ENCODE results near the gene MTCL1.

Gene MTCL1

DNA sequence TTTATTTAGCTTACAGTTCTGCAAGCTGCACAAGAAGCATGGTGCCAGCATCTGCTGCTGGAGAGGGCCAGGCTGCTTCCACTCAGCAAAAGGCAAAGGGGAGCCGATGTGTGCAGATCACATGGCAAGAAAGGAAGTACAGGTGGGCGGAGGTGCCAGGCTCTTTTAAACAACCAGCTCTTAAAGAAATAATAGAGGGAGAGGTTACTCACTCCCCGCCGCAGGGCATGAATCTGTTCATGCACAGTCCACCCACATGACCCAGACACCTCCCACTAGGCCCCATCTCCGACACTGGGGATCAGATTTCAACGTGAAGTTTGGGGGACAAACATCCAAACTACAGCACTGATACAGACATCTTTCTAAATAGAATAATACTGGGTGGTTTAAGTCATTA, 105.8 kb downstream of the MTCL1 start:
- H3K9me3 ChIP-seq (ENCODE audit: control insufficient read depth in 2 of 2, low read length in 2 of 2), result no peaks in the 10 kb centered on the region
- H3K4me1 ChIP-seq (ENCODE audit: control insufficient read depth, insufficient read depth, low read length), result peaks cover 6% of the 10 kb centered on the region
- no peak overlapping the region for H3K9ac ChIP-seq (ENCODE audit: low read length in 2 of 2)
- H3K36me3 ChIP-seq (ENCODE audit: control insufficient read depth in 2 of 2, insufficient read depth in 2 of 2, low read length in 2 of 2), result peaks cover 43 to 46% of the 10 kb centered on the region in 2 donors
- no peaks in the 10 kb centered on the region for H3K27me3 ChIP-seq (ENCODE audit: control insufficient read depth in 1 of 2, insufficient read depth in 2 of 2, low read length in 2 of 2)
- no peak overlapping the region for H3K4me3 ChIP-seq (ENCODE audit: low read length in 2 of 2)
- no peak overlapping the region for H3K27ac ChIP-seq (ENCODE audit: low read length)

- Histone ChIP-seq H3K9ac (ENCODE audit: low read length in 2 of 2) (no peak overlapping the region), H3K27me3 (ENCODE audit: control insufficient read depth in 1 of 2, insufficient read depth in 2 of 2, low read length in 2 of 2) (no peaks in the 10 kb centered on the region), H3K27ac (ENCODE audit: low read length) (peak overlapping the region; percentile 18), H3K36me3 (ENCODE audit: control insufficient read depth in 2 of 2, insufficient read depth in 2 of 2, low read length in 2 of 2) (peaks cover 40 to 41% of the 10 kb centered on the region in 2 donors), H3K4me3 (ENCODE audit: low read length in 2 of 2) (no peak overlapping the region), H3K4me1 (ENCODE audit: control insufficient read depth, insufficient read depth, low read length) (peaks cover 6% of the 10 kb centered on the region), H3K9me3 (ENCODE audit: control insufficient read depth in 2 of 2, low read length in 2 of 2) (no peaks in the 10 kb centered on the region)
Observed at GRCh38 chr18:8812631-8813030, 107.3 kb downstream of the MTCL1 start.

DNA sequence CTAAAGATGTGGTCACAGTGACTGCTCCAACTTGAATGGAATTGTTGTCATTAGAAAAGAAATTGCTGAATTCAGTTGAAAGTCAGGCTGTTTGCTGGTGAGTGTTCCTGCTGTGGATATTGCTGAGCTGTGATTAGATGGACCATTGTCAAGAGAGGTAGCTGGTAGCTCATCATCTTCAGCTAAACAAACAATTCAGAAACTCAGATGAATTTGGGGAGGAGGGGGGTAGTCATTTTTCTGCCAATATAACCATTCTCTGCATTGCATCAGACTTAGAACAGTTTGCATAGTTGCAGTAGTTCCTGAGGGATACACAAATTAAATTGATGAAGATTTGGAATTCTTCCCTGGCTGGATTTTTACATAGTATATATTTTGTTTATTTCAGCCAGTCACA, 108.3 kb downstream of the MTCL1 start:
- no peak overlapping the region for H3K27ac ChIP-seq (ENCODE audit: low read length)
- H3K9me3 ChIP-seq (ENCODE audit: control insufficient read depth in 2 of 2, low read length in 2 of 2), result no peaks in the 10 kb centered on the region
- peaks cover 3% of the 10 kb centered on the region for H3K4me1 ChIP-seq (ENCODE audit: control insufficient read depth, insufficient read depth, low read length)
- H3K36me3 ChIP-seq (ENCODE audit: control insufficient read depth in 2 of 2, insufficient read depth in 2 of 2, low read length in 2 of 2), result peaks cover 41 to 44% of the 10 kb centered on the region in 2 donors
- no peaks in the 10 kb centered on the region for H3K27me3 ChIP-seq (ENCODE audit: control insufficient read depth in 1 of 2, insufficient read depth in 2 of 2, low read length in 2 of 2)
- no peak overlapping the region for H3K4me3 ChIP-seq (ENCODE audit: low read length in 2 of 2)
- no peak overlapping the region for H3K9ac ChIP-seq (ENCODE audit: low read length in 2 of 2)

GRCh38 chr18:8814206-8814605, 108.8 kb downstream of the MTCL1 start:
- no peak overlapping the region for H3K9ac ChIP-seq (ENCODE audit: low read length in 2 of 2)
- H3K27me3 ChIP-seq (ENCODE audit: control insufficient read depth in 1 of 2, insufficient read depth in 2 of 2, low read length in 2 of 2), result no peaks in the 10 kb centered on the region
- no peak overlapping the region for H3K27ac ChIP-seq (ENCODE audit: low read length)

DNA sequence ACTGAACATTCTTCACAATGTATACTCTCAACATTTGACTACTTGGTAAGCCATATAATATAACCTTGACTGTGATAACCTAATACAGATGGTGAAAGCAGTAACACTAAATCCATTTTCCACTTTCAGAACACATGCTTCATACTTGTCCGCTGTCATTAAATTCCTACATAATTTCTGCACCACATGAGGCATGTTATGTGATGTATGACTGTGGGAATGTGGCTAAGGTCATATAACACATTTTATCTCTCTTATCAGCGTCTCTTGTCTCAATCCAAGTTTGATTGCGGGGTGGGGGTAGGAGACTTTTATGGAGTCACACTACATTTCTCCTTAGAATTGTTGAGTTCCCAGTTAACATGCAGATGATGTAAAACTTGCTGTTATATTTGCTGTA, 110.9 kb downstream of the MTCL1 start:
- H3K36me3 ChIP-seq (ENCODE audit: control insufficient read depth in 2 of 2, insufficient read depth in 2 of 2, low read length in 2 of 2), result peaks cover 34 to 40% of the 10 kb centered on the region in 2 donors
- H3K27ac ChIP-seq (ENCODE audit: low read length), result peak overlapping the region; percentile 3
- no peaks in the 10 kb centered on the region for H3K9me3 ChIP-seq (ENCODE audit: control insufficient read depth in 2 of 2, low read length in 2 of 2)
- no peak overlapping the region for H3K9ac ChIP-seq (ENCODE audit: low read length in 2 of 2)
- H3K4me1 ChIP-seq (ENCODE audit: control insufficient read depth, insufficient read depth, low read length), result peaks cover 3% of the 10 kb centered on the region
- no peaks in the 10 kb centered on the region for H3K27me3 ChIP-seq (ENCODE audit: control insufficient read depth in 1 of 2, insufficient read depth in 2 of 2, low read length in 2 of 2)
- H3K4me3 ChIP-seq (ENCODE audit: low read length in 2 of 2), result no peak overlapping the region

More at GRCh38 chr18:8814206-8814605, 108.8 kb downstream of the MTCL1 start:
- peaks cover 3% of the 10 kb centered on the region for H3K4me1 ChIP-seq (ENCODE audit: control insufficient read depth, insufficient read depth, low read length)
- peaks cover 41 to 47% of the 10 kb centered on the region in 2 donors for H3K36me3 ChIP-seq (ENCODE audit: control insufficient read depth in 2 of 2, insufficient read depth in 2 of 2, low read length in 2 of 2)
- H3K9me3 ChIP-seq (ENCODE audit: control insufficient read depth in 2 of 2, low read length in 2 of 2), result no peaks in the 10 kb centered on the region
- H3K4me3 ChIP-seq (ENCODE audit: low read length in 2 of 2), result no peak overlapping the region

- Histone ChIP-seq H3K36me3 (ENCODE audit: control insufficient read depth in 2 of 2, insufficient read depth in 2 of 2, low read length in 2 of 2) (peaks cover 34 to 41% of the 10 kb centered on the region in 2 donors), H3K27me3 (ENCODE audit: control insufficient read depth in 1 of 2, insufficient read depth in 2 of 2, low read length in 2 of 2) (no peaks in the 10 kb centered on the region), H3K9ac (ENCODE audit: low read length in 2 of 2) (no peak overlapping the region), H3K4me3 (ENCODE audit: low read length in 2 of 2) (no peak overlapping the region), H3K27ac (ENCODE audit: low read length) (peak overlapping the region; percentile 3), H3K9me3 (ENCODE audit: control insufficient read depth in 2 of 2, low read length in 2 of 2) (no peaks in the 10 kb centered on the region), H3K4me1 (ENCODE audit: control insufficient read depth, insufficient read depth, low read length) (peaks cover 3% of the 10 kb centered on the region)
Observed at GRCh38 chr18:8816816-8817215, 111.5 kb downstream of the MTCL1 start.

- Histone ChIP-seq H3K36me3 (ENCODE audit: control insufficient read depth in 2 of 2, insufficient read depth in 2 of 2, low read length in 2 of 2) (peaks cover 29 to 42% of the 10 kb centered on the region in 2 donors), H3K9ac (ENCODE audit: low read length in 2 of 2) (no peak overlapping the region), H3K4me1 (ENCODE audit: control insufficient read depth, insufficient read depth, low read length) (peaks cover 5% of the 10 kb centered on the region)
Observed at GRCh38 chr18:8818982-8819381, 113.6 kb downstream of the MTCL1 start.

GRCh38 chr18:8820396-8821082, 115.2 kb downstream of the MTCL1 start:
- no peak overlapping the region for H3K9ac ChIP-seq (ENCODE audit: low read length in 2 of 2)
- peaks cover 33 to 46% of the 10 kb centered on the region in 2 donors for H3K36me3 ChIP-seq (ENCODE audit: control insufficient read depth in 2 of 2, insufficient read depth in 2 of 2, low read length in 2 of 2)
- H3K27me3 ChIP-seq (ENCODE audit: control insufficient read depth in 1 of 2, insufficient read depth in 2 of 2, low read length in 2 of 2), result no peaks in the 10 kb centered on the region
- H3K4me3 ChIP-seq (ENCODE audit: low read length in 2 of 2), result no peak overlapping the region
- no peaks in the 10 kb centered on the region for H3K9me3 ChIP-seq (ENCODE audit: control insufficient read depth in 2 of 2, low read length in 2 of 2)
- H3K27ac ChIP-seq (ENCODE audit: low read length), result no peak overlapping the region
- H3K4me1 ChIP-seq (ENCODE audit: control insufficient read depth, insufficient read depth, low read length), result peaks cover 5% of the 10 kb centered on the region

More at GRCh38 chr18:8818982-8819381, 113.6 kb downstream of the MTCL1 start:
- Histone ChIP-seq H3K4me3 (ENCODE audit: low read length in 2 of 2) (no peak overlapping the region), H3K27ac (ENCODE audit: low read length) (no peak overlapping the region), H3K9me3 (ENCODE audit: control insufficient read depth in 2 of 2, low read length in 2 of 2) (no peaks in the 10 kb centered on the region), H3K27me3 (ENCODE audit: control insufficient read depth in 1 of 2, insufficient read depth in 2 of 2, low read length in 2 of 2) (no peaks in the 10 kb centered on the region)

DNA sequence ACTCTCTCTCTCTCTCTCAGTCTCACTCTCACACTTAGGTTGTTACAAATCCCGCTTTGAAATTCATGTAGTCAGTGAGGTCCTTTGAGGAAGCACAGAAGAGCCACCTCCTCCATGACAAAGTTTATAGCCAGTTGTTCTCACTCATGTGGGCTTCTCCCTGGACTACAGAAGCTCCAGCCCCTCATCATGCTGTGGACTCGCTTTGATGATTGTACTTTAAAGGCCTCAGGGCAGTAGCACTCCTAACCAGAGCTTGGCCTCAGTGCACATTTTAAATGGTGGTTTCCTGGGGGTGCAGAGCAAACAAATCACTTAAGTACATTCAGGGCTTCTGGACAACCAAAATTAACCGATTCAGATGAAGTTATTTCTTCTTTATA, 115.7 kb downstream of the MTCL1 start:
- H3K27me3 ChIP-seq (ENCODE audit: control insufficient read depth in 1 of 2, insufficient read depth in 2 of 2, low read length in 2 of 2), result no peaks in the 10 kb centered on the region
- peaks cover 5% of the 10 kb centered on the region for H3K4me1 ChIP-seq (ENCODE audit: control insufficient read depth, insufficient read depth, low read length)
- H3K9ac ChIP-seq (ENCODE audit: low read length in 2 of 2), result no peak overlapping the region
- no peak overlapping the region for H3K27ac ChIP-seq (ENCODE audit: low read length)
- no peak overlapping the region for H3K4me3 ChIP-seq (ENCODE audit: low read length in 2 of 2)
- peaks cover 32 to 45% of the 10 kb centered on the region in 2 donors for H3K36me3 ChIP-seq (ENCODE audit: control insufficient read depth in 2 of 2, insufficient read depth in 2 of 2, low read length in 2 of 2)
- H3K9me3 ChIP-seq (ENCODE audit: control insufficient read depth in 2 of 2, low read length in 2 of 2), result no peaks in the 10 kb centered on the region

DNA sequence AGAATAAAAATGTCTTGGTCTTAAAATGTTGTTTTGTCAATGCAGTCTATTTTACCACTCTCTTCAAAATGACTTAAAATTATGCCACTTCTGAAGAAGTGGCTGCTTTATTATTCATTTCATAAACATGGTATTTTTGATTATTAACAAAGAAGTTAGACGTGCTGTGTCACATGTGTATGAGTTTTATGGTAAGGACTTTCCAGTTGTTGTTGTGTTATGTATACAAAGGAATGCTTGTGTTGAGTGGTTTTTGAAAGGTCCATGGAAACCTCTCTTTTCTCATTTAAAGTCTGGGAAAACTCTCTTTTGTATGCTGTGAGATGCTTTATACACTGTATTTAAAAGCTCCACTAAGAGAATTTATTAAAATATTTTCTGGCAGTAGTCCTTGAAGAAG, 116.2 kb downstream of the MTCL1 start:
- Histone ChIP-seq H3K27ac (ENCODE audit: low read length) (no peak overlapping the region), H3K4me3 (ENCODE audit: low read length in 2 of 2) (no peak overlapping the region), H3K36me3 (ENCODE audit: control insufficient read depth in 2 of 2, insufficient read depth in 2 of 2, low read length in 2 of 2) (peaks cover 29 to 44% of the 10 kb centered on the region in 2 donors), H3K9ac (ENCODE audit: low read length in 2 of 2) (no peak overlapping the region), H3K4me1 (ENCODE audit: control insufficient read depth, insufficient read depth, low read length) (peaks cover 5% of the 10 kb centered on the region), H3K9me3 (ENCODE audit: control insufficient read depth in 2 of 2, low read length in 2 of 2) (no peaks in the 10 kb centered on the region), H3K27me3 (ENCODE audit: control insufficient read depth in 1 of 2, insufficient read depth in 2 of 2, low read length in 2 of 2) (no peaks in the 10 kb centered on the region)

- no peak overlapping the region for H3K9ac ChIP-seq (ENCODE audit: low read length in 2 of 2)
- no peak overlapping the region for H3K27ac ChIP-seq (ENCODE audit: low read length)
- H3K27me3 ChIP-seq (ENCODE audit: control insufficient read depth in 1 of 2, insufficient read depth in 2 of 2, low read length in 2 of 2), result no peaks in the 10 kb centered on the region
- no peak overlapping the region for H3K4me3 ChIP-seq (ENCODE audit: low read length in 2 of 2)
- H3K4me1 ChIP-seq (ENCODE audit: control insufficient read depth, insufficient read depth, low read length), result peaks cover 5% of the 10 kb centered on the region
- H3K9me3 ChIP-seq (ENCODE audit: control insufficient read depth in 2 of 2, low read length in 2 of 2), result no peaks in the 10 kb centered on the region
- H3K36me3 ChIP-seq (ENCODE audit: control insufficient read depth in 2 of 2, insufficient read depth in 2 of 2, low read length in 2 of 2), result peaks cover 32 to 46% of the 10 kb centered on the region in 2 donors
Observed at GRCh38 chr18:8822643-8823042, 117.3 kb downstream of the MTCL1 start.
